K562 (cell line): Measurements from ENCODE around the gene TVP23A. TPM values are rescaled to one million over a fixed set of nuclear protein-coding genes. Genes with fewer than 3 reads are reported as not detected.
A peak's percentile ranks its signal among the peaks of the same experiment; 100 is the strongest.
"Not testable (repeated sequence)": the region's sequence is repeated elsewhere in the genome, so short reads cannot be mapped to it uniquely, and the experiment has no call there.

ENCODE experiments used
- ATAC-seq: fragments of 200-7000 bp; cut with Tn5 transposase; 3 replicates; pipeline ENCODE4 v1.9.1; 2020; ENCODE audit warnings: moderate library complexity
- BruUV-seq: library from RNA; stranded (reverse); fragments of 400-500 nt; replicated peaks from 2 replicates; lab custom pipeline; 2021; lab: Mats Ljungman, UMichigan
- CTCF ChIA-PET: fragments of 300-600 bp; formaldehyde crosslinking; extraction: SDS; loops from one replicate; lab custom pipeline; 2021; ENCODE audit warnings: low intra/inter-chr PET ratio; lab: Yijun Ruan, JAX
- POLR2A ChIA-PET: fragments of 300-600, 350-650 bp; sonication (Branson Sonifier 250); formaldehyde crosslinking; extraction: SDS; loops from one replicate; lab custom pipeline; 2021; ENCODE audit warnings: antibody characterized with exemption, inconsistent platforms; lab: Yijun Ruan, JAX
- DNase-seq, 4 experiments: peaks; one replicate each; pipeline versions ENCODE4 v3.0.0 to v3.0.0-alpha.2; 2011 to 2018; ENCODE audit warnings: low spot score in 3 of 4, mixed read lengths in 3 of 4; ENCODE audit errors: extremely low read depth in 1 of 4
- FAIRE-seq: peaks from 2 replicates; lab custom pipeline; 2011; peaks lifted over from hg19 to GRCh38; lab: Jason Lieb, UNC
- H2AFZ ChIP-seq: 2 replicates; pipeline ENCODE4 v1.6.0; 2011; ENCODE audit warnings: low read depth, low read length, control low read depth, inconsistent platforms
- H3K27ac ChIP-seq: fragments of 200-600 bp; 3 replicates; pipeline ENCODE4 v1.8.0; 2011; ENCODE audit warnings: low read depth, mild to moderate bottlenecking, control low read depth, inconsistent platforms, low read length, moderate library complexity, mixed read lengths; ENCODE audit errors: extremely low read depth
- H3K27me3 ChIP-seq, 2 experiments: fragments of 300-600 bp in 1 of 2; 2 replicates in 1 of 2; 3 replicates in 1 of 2; pipeline versions ENCODE4 v1.6.0 to v1.8.0; 2011; ENCODE audit warnings: inconsistent platforms in 2 of 2, low read length in 2 of 2, mild to moderate bottlenecking in 1 of 2, mixed read lengths in 1 of 2, moderate library complexity in 1 of 2; ENCODE audit not compliant: control insufficient read depth in 2 of 2, insufficient read depth in 2 of 2
- H3K36me3 ChIP-seq: fragments of 300-600 bp; 3 replicates; pipeline ENCODE4 v1.8.0; 2011; ENCODE audit warnings: mild to moderate bottlenecking, low read length, inconsistent platforms; ENCODE audit not compliant: control insufficient read depth, insufficient read depth
- H3K4me1 ChIP-seq, 2 experiments: fragments of 200-600 bp in 1 of 2; replicated peaks in 1 of 2; 2 replicates in 1 of 2; 3 replicates in 1 of 2; pipeline versions ENCODE4 v1.5.1 to v1.8.0; 2011; ENCODE audit warnings: inconsistent platforms in 2 of 2, low read length in 2 of 2, mild to moderate bottlenecking in 1 of 2, mixed read lengths in 1 of 2, moderate library complexity in 1 of 2; ENCODE audit not compliant: control insufficient read depth in 2 of 2, insufficient read depth in 2 of 2
- H3K4me2 ChIP-seq: 2 replicates; pipeline ENCODE4 v1.6.1; 2011; ENCODE audit warnings: low read length, control low read depth, inconsistent platforms, mixed read lengths; ENCODE audit not compliant: insufficient read depth
- H3K4me3 ChIP-seq: fragments of 200-600 bp; sonication (generic), shearing (Covaris generic); 2 replicates; pipeline ENCODE4 v1.5.1; 2016; ENCODE audit warnings: control low read depth, inconsistent platforms
- H3K79me2 ChIP-seq: fragments of 200-600 bp; 3 replicates; pipeline ENCODE4 v1.8.0; 2011; ENCODE audit warnings: low read length, inconsistent platforms; ENCODE audit not compliant: control insufficient read depth, insufficient read depth
- H3K9ac ChIP-seq, 2 experiments: 2 replicates each; pipeline versions ENCODE4 v1.6.0 to v1.6.1; 2011; ENCODE audit warnings: low read depth in 2 of 2, low read length in 2 of 2, control low read depth in 1 of 2, inconsistent platforms in 1 of 2, mild to moderate bottlenecking in 1 of 2, mixed read lengths in 1 of 2; ENCODE audit not compliant: insufficient read depth in 1 of 2
- H3K9me1 ChIP-seq: one replicate; pipeline ENCODE4 v1.6.0; 2011; ENCODE audit warnings: inconsistent platforms, mild to moderate bottlenecking, low read length, moderate library complexity; ENCODE audit not compliant: control insufficient read depth, insufficient read depth
- H3K9me3 ChIP-seq: replicated peaks from 2 replicates; pipeline ENCODE4 v1.5.1; 2011; ENCODE audit warnings: low read depth, low read length, inconsistent platforms; ENCODE audit not compliant: control insufficient read depth, insufficient read depth
- H4K20me1 ChIP-seq: replicated peaks from 2 replicates; pipeline ENCODE4 v1.6.1; 2011; ENCODE audit warnings: low read length, inconsistent platforms, mixed read lengths; ENCODE audit not compliant: control insufficient read depth, insufficient read depth
- LARP7 ChIP-seq: fragments of 450-650 bp; IDR thresholded peaks from 2 replicates; pipeline ENCODE4 v1.6.1; 2016
- NFXL1 ChIP-seq: fragments of 450-650 bp; formaldehyde crosslinking; IDR thresholded peaks from 2 replicates; pipeline ENCODE4 v1.4.0; 2021; ENCODE audit warnings: mild to moderate bottlenecking
- RAD21 ChIP-seq, 2 experiments: fragments of 250-450 bp in 1 of 2; fragments of 450-650 bp in 1 of 2; sonication (Bioruptor Pico) in 1 of 2; formaldehyde crosslinking in 1 of 2; IDR thresholded peaks in 1 of 2; conservative IDR thresholded peaks in 1 of 2; 2 replicates each; pipeline versions ENCODE4 v1.4.0 to v1.8.0; 2020 to 2022; ENCODE audit warnings: mild to moderate bottlenecking in 2 of 2, moderate library complexity in 1 of 2
- TGIF2 ChIP-seq: sonication (generic); formaldehyde crosslinking; IDR thresholded peaks from 2 replicates; pipeline ENCODE4 v1.8.1; 2022; ENCODE audit warnings: mild to moderate bottlenecking, missing genetic modification reagents, moderate library complexity
- ZNF146 ChIP-seq: IDR thresholded peaks from one replicate; pipeline ENCODE4 v1.6.1; 2018; ENCODE audit warnings: missing compliant biosample characterization; ENCODE audit not compliant: unreplicated experiment
- ZNF24 ChIP-seq: fragments of 450-650 bp; IDR thresholded peaks from 2 replicates; pipeline ENCODE4 v1.6.1; 2016
- ZNF324 ChIP-seq: fragments of 250-450 bp; sonication (Bioruptor Pico); IDR thresholded peaks from 2 replicates; pipeline ENCODE4 v1.4.0; 2020; ENCODE audit warnings: mild to moderate bottlenecking
- WGBS: fragments of 100-300 bp; shearing (Covaris generic); methylation state at CpG from one replicate; pipeline ENCODE4 v1.1.6; 2016; ENCODE audit warnings: low coverage, mixed read lengths; ENCODE audit not compliant: insufficient coverage; ENCODE audit errors: missing lambda C conversion rate; 5-methylcytosine and 5-hydroxymethylcytosine counted together
- in situ Hi-C: fragments of 300-500 bp; cut with MboI; formaldehyde crosslinking; loops from 4 replicates; pipeline ENCODE4 v1.15.0; 2018; ENCODE audit warnings: inconsistent platforms, mixed read lengths
- intact Hi-C: fragments of 100-400 bp; cut with micrococcal nuclease; formaldehyde crosslinking; loops from 2 replicates; pipeline ENCODE4 v1.14.2; 2022
- polyA plus RNA-seq, 8 experiments: library from polyadenylated mRNA; depleted of rRNA in 4 of 8; stranded (reverse) in 5 of 8; unstranded in 3 of 8; fragments of >200 nt; fragmentation: Nextera tagmentation in 2 of 8; fragmentation: Illumina TruSeq in 1 of 8; extraction: Ambion mirVana in 2 of 8; extraction: Trizol in 1 of 8; gene quantifications; 2 replicates each; pipeline versions ENCODE4 v1.2.1 to v1.2.3, GENCODE V29; 2011 to 2014; ENCODE audit warnings: inconsistent platforms in 1 of 8, missing spikeins in 1 of 8
- total RNA-seq, 7 experiments: library from RNA; depleted of rRNA in 6 of 7; stranded (reverse); fragments of >200 nt in 6 of 7; fragmentation: Illumina TruSeq in 2 of 7; extraction: Trizol in 2 of 7; gene quantifications; 2 replicates each; pipeline versions ENCODE4 v1.2.1 to v1.2.3, GENCODE V29; 2011 to 2021; ENCODE audit warnings: low replicate concordance in 1 of 7
- TF ChIP-seq, protein P1 (sequence below): fragments of 450-650 bp; formaldehyde crosslinking; IDR thresholded peaks from 2 replicates; pipeline ENCODE4 v1.4.0; 2020; ENCODE audit warnings: mild to moderate bottlenecking, moderate library complexity

The TVP23A gene
- total and polyA plus RNA-seq, 9 of the 15 experiments (the other 6 are each of a cell fraction or from before 2014, with no cell fraction given) = 0.04 to 0.77 (median 0.10) TPM; not detected in 3

DNA sequence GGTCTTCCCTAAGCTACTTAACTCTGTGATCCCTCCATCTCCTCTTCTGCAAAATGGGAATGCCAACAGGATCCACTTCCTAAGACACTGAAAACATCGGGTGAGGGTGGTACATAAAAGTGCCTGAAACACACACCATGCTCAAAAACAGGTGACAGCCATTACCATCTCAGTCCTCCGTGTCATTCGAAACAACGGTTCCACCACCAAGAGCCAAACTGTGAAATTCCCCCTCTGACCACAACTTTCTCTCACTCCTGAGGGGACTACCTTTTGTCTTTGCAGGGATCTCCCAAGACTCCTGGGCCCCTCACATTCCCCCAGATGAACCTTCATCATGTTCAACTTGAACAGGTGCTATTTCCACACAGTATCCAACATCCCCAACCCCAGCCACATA, 38.0 kb downstream of the TVP23A start (continued):
- TF ChIP-seq RAD21 (CRISPR knock-in tag; conservative IDR thresholded peaks at IDR 0.05 in 1 of 2, IDR thresholded peaks at IDR 0.05 in 1 of 2) (no peak), TGIF2 (CRISPR knock-in tag) (no peak)

DNA sequence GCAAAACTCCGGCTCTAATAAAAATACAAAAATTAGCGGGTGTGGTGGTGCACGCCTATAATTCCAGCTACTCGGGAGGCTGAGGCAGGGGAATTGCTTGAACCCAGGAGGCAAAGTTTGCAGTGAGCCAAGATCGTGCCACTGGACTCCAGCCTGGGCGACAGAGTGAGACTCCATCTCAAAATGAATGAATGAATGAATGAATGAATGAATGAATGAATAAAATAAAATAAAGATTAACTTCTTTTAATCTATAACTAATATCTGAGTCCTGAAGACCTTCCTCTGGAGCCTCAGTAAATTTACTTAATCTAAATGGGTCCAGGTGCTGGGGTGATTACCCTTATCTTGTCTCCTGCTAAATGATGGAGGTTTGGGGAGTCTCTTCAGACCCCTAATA, 38.7 kb downstream of the TVP23A start:
- DNase-seq, CTCF ChIA-PET, in situ Hi-C loops, FAIRE-seq: not testable (repeated sequence)
- WGBS = 10% methylated on average over 6 of the region's 6 CpGs
- TF ChIP-seq ZNF24 = peak; percentile 67; the same call in 1 of the 2 replicates
- TF ChIP-seq, all 486 proteins: peak for 1; not testable (repeated sequence) for 485
- H3K4me2 ChIP-seq, H2AFZ ChIP-seq, H3K4me3 ChIP-seq, H3K9me1 ChIP-seq, H3K79me2 ChIP-seq, H3K4me1 ChIP-seq, BruUV-seq, H3K9ac ChIP-seq, intact Hi-C loops, H4K20me1 ChIP-seq, ATAC-seq, H3K36me3 ChIP-seq, H3K27ac ChIP-seq, H3K9me3 ChIP-seq: not testable (repeated sequence)
- H3K27me3 ChIP-seq = peaks cover 33% of the 10 kb centered on the region in 2 experiments
- POLR2A ChIA-PET = interaction anchor here (0.6 kb wide), 1 partner anchor 12 kb away, joined by 3 read pairs; no protein-coding TSS in a partner anchor

DNA sequence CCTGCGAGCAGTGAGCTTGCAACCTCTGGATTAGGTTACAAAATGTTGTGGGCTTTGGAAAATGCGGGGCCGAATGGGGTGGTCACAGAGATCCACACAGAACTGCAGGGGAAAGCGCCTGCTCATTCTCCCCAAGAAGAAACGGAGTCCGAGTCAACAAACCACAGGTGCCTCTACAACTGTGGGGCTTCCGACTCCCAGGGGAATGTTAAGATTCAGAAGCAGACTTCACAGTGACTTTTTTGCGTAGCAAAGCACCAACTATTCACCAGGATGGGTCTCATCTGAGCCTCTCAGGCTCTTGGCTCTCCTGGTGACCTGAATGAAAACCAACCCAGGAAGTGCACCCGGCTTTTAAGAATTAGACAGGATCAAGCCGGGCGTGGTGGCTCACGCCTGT, 41.2 kb downstream of the TVP23A start:
- H3K4me1 ChIP-seq = no peaks in the 10 kb centered on the region; a peak in 1 of 5 replicates
- H3K36me3 ChIP-seq = no peaks in the 10 kb centered on the region
- POLR2A ChIA-PET = no interaction called here
- ATAC-seq (no peak), DNase-seq (no peak), FAIRE-seq (no peak)
- BruUV-seq = no TSS peak
- no peaks in the 10 kb centered on the region for H4K20me1 ChIP-seq
- CTCF ChIA-PET = no interaction called here
- H3K27me3 ChIP-seq = peaks cover 27 to 36% of the 10 kb centered on the region in 2 experiments
- H3K79me2 ChIP-seq = no peaks in the 10 kb centered on the region
- H3K9me1 ChIP-seq = no peaks in the 10 kb centered on the region
- intact Hi-C loops (no loop called here), in situ Hi-C loops (no loop called here)
- H3K4me3 ChIP-seq = no peak overlapping the region
- WGBS = 7% methylated on average over 12 of the region's 12 CpGs
- H3K9me3 ChIP-seq = no peaks in the 10 kb centered on the region
- no peak overlapping the region for H3K27ac ChIP-seq
- H2AFZ ChIP-seq = no peak overlapping the region
- H3K9ac ChIP-seq = no peak overlapping the region
- no peak overlapping the region for H3K4me2 ChIP-seq
- TF ChIP-seq ZNF324 = no peak
- no peak for TF ChIP-seq LARP7
- no peak for TF ChIP-seq NFXL1 (CRISPR knock-in tag)
- TF ChIP-seq, protein P1, sequence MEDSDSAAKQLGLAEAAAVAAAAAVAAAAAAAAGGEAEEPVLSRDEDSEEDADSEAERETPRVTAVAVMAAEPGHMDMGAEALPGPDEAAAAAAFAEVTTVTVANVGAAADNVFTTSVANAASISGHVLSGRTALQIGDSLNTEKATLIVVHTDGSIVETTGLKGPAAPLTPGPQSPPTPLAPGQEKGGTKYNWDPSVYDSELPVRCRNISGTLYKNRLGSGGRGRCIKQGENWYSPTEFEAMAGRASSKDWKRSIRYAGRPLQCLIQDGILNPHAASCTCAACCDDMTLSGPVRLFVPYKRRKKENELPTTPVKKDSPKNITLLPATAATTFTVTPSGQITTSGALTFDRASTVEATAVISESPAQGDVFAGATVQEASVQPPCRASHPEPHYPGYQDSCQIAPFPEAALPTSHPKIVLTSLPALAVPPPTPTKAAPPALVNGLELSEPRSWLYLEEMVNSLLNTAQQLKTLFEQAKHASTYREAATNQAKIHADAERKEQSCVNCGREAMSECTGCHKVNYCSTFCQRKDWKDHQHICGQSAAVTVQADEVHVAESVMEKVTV = no peak
- no peak for TF ChIP-seq ZNF146 (CRISPR knock-in tag)
